HG03196 (cell line): Measurements from ENCODE around the gene HSD17B2.
"Not testable (repeated sequence)": the region's sequence is repeated elsewhere in the genome, so short reads cannot be mapped to it uniquely, and the experiment has no call there.

Experiments
- ATAC-seq: cut with Tn5 transposase; IDR thresholded peaks from one replicate; pipeline ENCODE4 v1.9.1; 2021; ENCODE audit not compliant: unreplicated experiment

The HSD17B2 gene

DNA sequence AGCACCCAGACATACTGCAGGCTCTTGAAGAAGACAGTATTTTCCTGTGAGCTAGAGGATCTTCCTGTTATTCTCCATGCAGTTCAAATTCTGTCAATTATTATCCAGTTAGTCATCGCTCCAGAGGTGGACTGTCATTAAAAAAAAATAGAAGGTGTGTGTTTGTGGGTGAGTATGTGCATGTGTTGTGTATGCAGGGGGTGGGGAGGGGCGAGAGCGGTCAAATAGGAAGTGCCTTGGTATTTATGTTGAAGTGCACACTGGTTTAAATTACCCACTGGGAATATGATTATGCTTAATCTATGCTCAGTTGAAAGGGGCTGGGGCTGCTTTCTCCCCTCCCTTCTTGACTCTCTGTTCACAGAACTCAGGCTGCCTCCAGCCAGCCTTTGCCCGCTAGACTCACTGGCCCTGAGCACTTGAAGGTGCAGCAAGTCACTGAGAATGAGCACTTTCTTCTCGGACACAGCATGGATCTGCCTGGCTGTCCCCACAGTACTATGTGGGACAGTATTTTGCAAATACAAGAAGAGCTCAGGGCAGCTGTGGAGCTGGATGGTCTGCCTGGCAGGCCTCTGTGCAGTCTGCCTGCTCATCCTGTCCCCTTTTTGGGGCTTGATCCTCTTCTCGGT, at the start of gene HSD17B2:
HSD17B2 (plus strand) TSS at position 273 of the 632 bp plus-strand sequence; CDS start at position 445, 172 bp downstream.
- ATAC-seq = no peak

GRCh38 chr16:81987121-81987520, 47.9 kb upstream of the HSD17B2 start:
- ATAC-seq = no peak

- no peak for ATAC-seq
Measured at GRCh38 chr16:81987706-81988105, 47.3 kb upstream of the HSD17B2 start.

- ATAC-seq = no peak
Measured at GRCh38 chr16:81992859-81993258, 42.2 kb upstream of the HSD17B2 start.

- no peak for ATAC-seq
Measured at GRCh38 chr16:81994485-81994884, 40.6 kb upstream of the HSD17B2 start.

- ATAC-seq = no peak
Measured at GRCh38 chr16:81995651-81996050, 39.4 kb upstream of the HSD17B2 start.

DNA sequence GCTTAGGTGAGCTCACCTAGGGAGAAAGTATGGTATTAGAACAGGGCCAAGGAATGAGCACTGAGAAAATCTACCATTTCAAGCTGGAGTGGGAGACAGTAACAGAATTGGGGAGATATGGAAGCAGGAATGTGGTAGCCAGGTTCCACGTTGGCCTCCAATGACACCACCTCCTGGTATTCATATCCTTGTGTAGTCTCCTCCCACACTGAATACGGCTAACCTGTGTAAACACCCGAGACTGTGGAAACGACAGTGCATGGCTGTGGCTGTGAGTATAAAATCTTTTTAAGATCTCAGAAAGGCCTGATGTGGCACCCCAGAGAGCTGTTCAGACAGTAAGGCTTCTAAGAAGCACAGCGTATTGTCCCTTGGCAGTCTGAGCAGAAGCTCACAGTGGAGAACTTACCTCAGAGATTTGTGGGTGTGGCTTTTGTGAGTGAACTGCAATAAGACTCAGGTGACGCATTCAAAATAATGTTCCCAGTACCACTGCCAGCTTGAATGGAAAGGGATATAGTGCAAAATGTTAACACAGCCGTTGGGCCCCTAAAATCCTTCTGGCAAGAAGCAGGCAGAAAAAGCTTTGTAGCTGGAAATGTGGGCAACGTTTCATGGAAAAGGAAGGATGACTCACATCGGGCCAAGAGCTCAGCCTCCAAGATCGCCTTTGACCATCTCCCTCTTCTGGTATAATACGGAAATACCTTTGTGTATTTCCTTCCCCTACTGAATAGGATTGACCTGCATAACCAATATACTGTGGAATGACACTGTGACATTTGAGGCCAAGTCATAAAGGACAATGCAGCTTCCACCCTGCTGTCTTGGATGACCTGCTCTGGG, 38.2 kb upstream of the HSD17B2 start:
- no peak for ATAC-seq

DNA sequence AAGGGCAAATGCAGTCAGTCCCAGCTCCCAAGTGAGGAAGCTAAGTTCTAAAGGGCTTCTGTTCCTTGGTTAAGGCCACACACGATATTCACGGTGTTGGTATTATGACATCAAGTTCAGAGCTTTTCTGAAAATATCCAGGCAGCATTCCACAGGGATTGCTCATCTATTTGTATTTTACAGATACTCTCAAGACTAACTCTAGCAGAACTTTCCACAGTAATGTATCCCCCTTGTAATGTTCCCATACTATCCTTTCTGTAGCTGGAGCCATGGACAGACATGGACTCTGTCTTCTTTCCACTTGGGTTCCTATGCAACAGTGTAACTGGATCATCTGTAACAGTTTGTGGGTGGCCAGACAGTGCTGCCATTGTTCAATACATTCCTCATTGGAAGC, 37.3 kb upstream of the HSD17B2 start:
- ATAC-seq = no peak

- ATAC-seq = no peak
Measured at GRCh38 chr16:82002831-82003230, 32.2 kb upstream of the HSD17B2 start.

- no peak for ATAC-seq
Measured at GRCh38 chr16:82004601-82005000, 30.5 kb upstream of the HSD17B2 start.

DNA sequence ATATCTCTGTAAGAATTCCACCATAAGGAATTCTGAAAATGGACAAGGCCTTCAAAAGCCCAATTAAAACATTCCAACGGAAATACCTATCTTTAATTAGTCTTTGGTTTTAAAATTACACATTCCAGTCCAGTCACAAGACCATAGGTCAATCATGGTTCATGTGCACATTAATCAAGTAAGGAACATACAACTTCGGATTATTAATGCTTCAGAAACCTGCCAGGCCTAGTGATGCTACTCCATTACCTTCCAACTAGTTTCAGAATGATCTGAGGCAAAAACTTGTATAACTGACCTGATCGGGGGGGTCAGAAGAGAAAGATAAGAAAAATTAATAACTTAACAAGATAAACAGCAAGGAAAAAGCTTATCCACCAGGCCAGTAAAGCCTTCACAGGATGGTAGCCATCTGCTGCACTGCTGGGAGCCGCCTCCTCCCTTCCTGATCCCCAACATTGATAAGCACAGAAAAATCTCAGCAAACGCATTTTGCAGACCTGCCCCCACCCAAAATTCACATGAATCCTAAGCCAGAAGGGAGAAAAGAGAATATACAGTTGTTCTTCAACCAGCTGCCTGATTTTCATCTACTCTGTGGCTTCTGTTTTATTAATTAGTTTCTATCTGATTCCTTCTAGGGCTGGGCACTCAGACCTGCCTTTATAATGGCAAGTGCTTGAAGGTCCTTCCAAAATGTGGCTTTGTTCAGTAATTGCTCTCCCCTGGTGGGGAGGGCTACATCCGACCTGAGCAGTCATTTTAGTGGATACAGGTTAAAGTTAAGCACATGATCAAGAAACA, 29.8 kb upstream of the HSD17B2 start:
- no peak for ATAC-seq

GRCh38 chr16:82006036-82006435, 29.0 kb upstream of the HSD17B2 start:
- no peak for ATAC-seq

GRCh38 chr16:82007189-82007588, 27.9 kb upstream of the HSD17B2 start:
- ATAC-seq = no peak

DNA sequence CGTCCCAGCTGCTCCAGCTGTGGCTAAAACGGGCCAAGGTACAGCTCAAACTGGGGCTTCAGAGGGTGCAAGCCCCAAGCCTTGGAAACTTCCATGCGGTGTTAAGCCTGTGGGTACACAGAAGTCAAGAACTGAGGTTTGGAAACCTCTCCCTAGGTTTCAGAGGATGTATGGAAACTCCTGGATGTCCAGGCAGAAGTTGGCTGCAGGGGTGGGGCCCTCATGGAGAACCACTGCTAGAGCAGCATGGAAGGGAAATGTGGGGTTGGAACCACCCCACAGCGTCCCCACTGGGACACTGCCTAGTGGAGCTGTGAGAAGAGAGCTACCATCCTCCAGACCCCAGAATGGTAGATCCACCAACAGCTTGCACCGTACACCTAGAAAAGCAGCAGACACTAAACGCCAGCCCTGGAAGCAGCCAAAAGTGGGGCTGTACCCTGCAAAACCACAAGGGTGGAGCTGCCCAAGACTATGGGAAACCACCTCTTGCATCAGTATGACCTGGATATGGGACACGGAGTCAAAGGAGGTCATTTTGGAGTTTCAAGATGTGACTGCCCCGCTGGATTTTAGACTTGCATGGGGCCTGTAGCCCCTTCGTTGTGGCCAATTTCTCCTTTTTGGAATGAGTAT, 26.0 kb upstream of the HSD17B2 start:
- ATAC-seq = no peak

DNA sequence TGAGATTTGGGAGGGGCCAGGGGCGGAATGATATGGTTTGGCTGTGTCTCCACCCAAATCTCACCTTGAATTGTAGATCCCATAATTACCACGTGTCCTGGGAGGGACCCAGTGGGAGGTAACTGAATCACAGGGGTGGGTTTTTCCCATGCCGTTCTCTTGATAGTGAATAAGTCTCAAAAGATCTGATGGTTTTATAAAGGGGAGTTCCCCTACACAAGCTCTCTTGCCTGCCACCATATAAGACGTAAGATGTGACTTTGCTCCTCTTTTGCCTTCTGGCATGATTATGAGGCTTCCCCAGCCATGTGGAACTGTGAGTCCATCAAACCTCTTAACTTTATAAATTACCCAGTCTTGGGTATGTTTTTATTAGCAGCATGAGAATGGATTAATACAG, 25.3 kb upstream of the HSD17B2 start:
- ATAC-seq = not testable (repeated sequence)

DNA sequence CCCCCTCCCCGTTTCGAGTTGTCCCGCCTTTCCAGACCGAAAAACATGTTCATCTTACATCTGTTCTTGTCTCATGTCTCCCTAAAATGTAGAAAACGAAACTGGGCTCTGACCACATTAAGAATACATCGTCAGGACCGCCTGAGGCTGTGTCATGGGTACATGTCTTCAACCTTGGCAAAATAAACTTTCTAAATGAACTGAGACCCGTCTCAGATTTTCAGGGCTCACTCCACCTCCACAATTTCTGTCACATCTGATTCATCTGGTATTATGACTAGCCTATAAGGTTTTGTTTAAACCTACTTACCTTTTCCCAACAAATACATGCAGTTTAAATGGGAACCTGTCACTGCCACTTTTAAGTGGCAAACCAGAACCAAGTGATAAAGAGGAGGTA, 24.4 kb upstream of the HSD17B2 start:
- no peak for ATAC-seq

DNA sequence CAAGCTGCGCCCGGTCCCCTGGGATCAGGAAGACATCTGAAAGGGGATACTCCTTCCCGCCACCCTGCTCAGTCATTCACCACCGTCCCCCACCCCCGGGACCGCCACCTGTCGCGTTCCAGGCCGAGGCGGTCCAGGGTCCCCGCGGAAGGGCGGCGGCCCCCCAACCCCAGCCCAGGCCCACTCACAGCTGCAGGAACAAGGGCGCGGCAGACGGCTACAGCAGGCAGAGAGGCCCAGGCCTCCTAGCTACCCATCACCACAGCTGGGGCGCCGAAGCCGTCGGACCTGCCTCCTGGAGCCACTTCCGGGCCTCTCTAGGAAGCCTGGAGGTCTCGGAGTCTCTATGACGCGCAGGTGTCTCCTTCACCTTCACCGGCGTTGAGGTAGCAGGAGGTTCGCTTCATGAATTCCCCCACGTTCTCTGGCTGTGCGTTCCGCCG, 23.8 kb upstream of the HSD17B2 start, which contains the start of gene SDR42E1:
SDR42E1 (minus strand) TSS at position 272 of the 443 bp plus-strand sequence. CDS start 10,612 bp downstream, outside the sequence.
- ATAC-seq = peak; percentile 86

DNA sequence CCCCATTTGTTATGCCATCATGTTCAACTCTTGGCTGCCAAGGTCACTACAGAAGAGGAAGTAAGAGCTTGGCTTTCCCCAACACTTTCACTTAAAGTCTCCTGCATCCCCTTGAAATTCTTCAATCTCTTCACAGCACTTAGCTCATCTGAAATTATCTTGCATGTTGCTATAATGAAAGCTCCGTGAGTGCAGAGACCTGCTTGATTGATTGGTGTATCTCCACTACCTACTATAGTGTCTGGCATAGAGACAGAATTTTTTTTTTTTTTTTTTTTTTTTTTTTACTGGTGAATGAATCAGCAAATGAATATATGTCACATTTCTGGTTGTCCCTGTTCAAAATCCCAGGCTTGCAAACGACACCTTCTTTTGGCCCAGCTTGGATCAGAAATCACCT, 21.9 kb upstream of the HSD17B2 start:
- ATAC-seq = no peak

- ATAC-seq = no peak
Measured at GRCh38 chr16:82016263-82016662, 18.8 kb upstream of the HSD17B2 start.

GRCh38 chr16:82016964-82017363, 18.1 kb upstream of the HSD17B2 start:
- ATAC-seq = no peak
